ENCODE measurements around the gene NR2C2. TPM values are rescaled to one million over a fixed set of nuclear protein-coding genes. Genes with fewer than 3 reads are reported as not detected.

The NR2C2 gene
- total RNA-seq, 2 experiments from 2014 or later: 60.6 to 61.3 TPM

GRCh38 chr3:15083252-15083651 lies 135.9 kb downstream of the NR2C2 start:
- H3K36me3 Mint-ChIP-seq (ENCODE audit: low read depth): peaks cover 32% of the 10 kb centered on the region
- no peaks in the 10 kb centered on the region for H3K4me1 Mint-ChIP-seq (ENCODE audit: low read depth)
- no peak overlapping the region for H3K4me3 Mint-ChIP-seq
- intact Hi-C loops (cut with micrococcal nuclease): no loop called here
- no peaks in the 10 kb centered on the region for H3K9me3 Mint-ChIP-seq
- CTCF ChIA-PET: interaction anchor here (0.5 to 1.4 kb wide), 2 partner anchors 11 to 25 kb away, joined by 4 to 5 read pairs; no protein-coding TSS in a partner anchor
- DNase-seq: no peak
- H3K27me3 Mint-ChIP-seq (ENCODE audit: low read depth): no peaks in the 10 kb centered on the region
- no peak overlapping the region for H3K27ac Mint-ChIP-seq

- H3K27me3 Mint-ChIP-seq (ENCODE audit: low read depth): no peaks in the 10 kb centered on the region
- intact Hi-C loops (cut with micrococcal nuclease): no loop called here
- peaks cover 31% of the 10 kb centered on the region for H3K36me3 Mint-ChIP-seq (ENCODE audit: low read depth)
- H3K9me3 Mint-ChIP-seq: no peaks in the 10 kb centered on the region
- no peaks in the 10 kb centered on the region for H3K4me1 Mint-ChIP-seq (ENCODE audit: low read depth)
- CTCF ChIA-PET: no interaction called here
- no peak overlapping the region for H3K27ac Mint-ChIP-seq
- H3K4me3 Mint-ChIP-seq: no peak overlapping the region
- DNase-seq: no peak
Observed at GRCh38 chr3:15086263-15086662, 138.9 kb downstream of the NR2C2 start.

GRCh38 chr3:15086699-15087098 lies 139.3 kb downstream of the NR2C2 start:
- H3K9me3 Mint-ChIP-seq: no peaks in the 10 kb centered on the region
- DNase-seq: no peak
- no peaks in the 10 kb centered on the region for H3K4me1 Mint-ChIP-seq (ENCODE audit: low read depth)
- H3K4me3 Mint-ChIP-seq: no peak overlapping the region
- intact Hi-C loops (cut with micrococcal nuclease): no loop called here
- CTCF ChIA-PET: no interaction called here
- H3K27ac Mint-ChIP-seq: no peak overlapping the region
- no peaks in the 10 kb centered on the region for H3K27me3 Mint-ChIP-seq (ENCODE audit: low read depth)
- peaks cover 29% of the 10 kb centered on the region for H3K36me3 Mint-ChIP-seq (ENCODE audit: low read depth)

- no peaks in the 10 kb centered on the region for H3K27me3 Mint-ChIP-seq (ENCODE audit: low read depth)
- H3K9me3 Mint-ChIP-seq: no peaks in the 10 kb centered on the region
- no peak overlapping the region for H3K27ac Mint-ChIP-seq
- H3K4me3 Mint-ChIP-seq: no peak overlapping the region
- intact Hi-C loops (cut with micrococcal nuclease): no loop called here
- CTCF ChIA-PET: interaction anchor here (1.5 kb wide), 1 partner anchor 9 kb away, joined by 4 read pairs; no protein-coding TSS in a partner anchor
- H3K36me3 Mint-ChIP-seq (ENCODE audit: low read depth): peaks cover 22% of the 10 kb centered on the region
- H3K4me1 Mint-ChIP-seq (ENCODE audit: low read depth): no peaks in the 10 kb centered on the region
- DNase-seq: no peak
Observed at GRCh38 chr3:15089201-15089600, 141.8 kb downstream of the NR2C2 start.

GRCh38 chr3:15091575-15091974 lies 144.2 kb downstream of the NR2C2 start:
- no peak overlapping the region for H3K27ac Mint-ChIP-seq
- H3K9me3 Mint-ChIP-seq: no peaks in the 10 kb centered on the region
- H3K36me3 Mint-ChIP-seq (ENCODE audit: low read depth): peaks cover 26% of the 10 kb centered on the region
- no peaks in the 10 kb centered on the region for H3K4me1 Mint-ChIP-seq (ENCODE audit: low read depth)
- intact Hi-C loops (cut with micrococcal nuclease): no loop called here
- no peak for DNase-seq
- CTCF ChIA-PET: interaction anchor here (0.6 to 2.2 kb wide), 3 partner anchors 17 to 173 kb away, joined by 3 to 6 read pairs (median 3); no protein-coding TSS in a partner anchor
- H3K4me3 Mint-ChIP-seq: no peak overlapping the region
- H3K27me3 Mint-ChIP-seq (ENCODE audit: low read depth): no peaks in the 10 kb centered on the region

GRCh38 chr3:15092686-15093085 lies 145.3 kb downstream of the NR2C2 start:
- no peak overlapping the region for H3K27ac Mint-ChIP-seq

GRCh38 chr3:15094187-15094875 lies 146.9 kb downstream of the NR2C2 start:
- Mint-ChIP-seq H3K36me3 (ENCODE audit: low read depth) (peaks cover 26% of the 10 kb centered on the region), H3K27ac (no peak overlapping the region), H3K4me3 (no peak overlapping the region), H3K9me3 (no peaks in the 10 kb centered on the region), H3K27me3 (ENCODE audit: low read depth) (no peaks in the 10 kb centered on the region), H3K4me1 (ENCODE audit: low read depth) (peaks cover 10% of the 10 kb centered on the region)
- DNase-seq: no peak
- intact Hi-C loops (cut with micrococcal nuclease): no loop called here
- CTCF ChIA-PET: interaction anchor here (0.7 to 1.5 kb wide), 2 partner anchors 12 to 111 kb away, joined by 3 to 4 read pairs; no protein-coding TSS in a partner anchor

More at GRCh38 chr3:15092686-15093085, 145.3 kb downstream of the NR2C2 start:
- CTCF ChIA-PET: interaction anchor here (0.7 to 2.2 kb wide), 3 partner anchors 16 to 168 kb away, joined by 3 to 6 read pairs (median 3); no protein-coding TSS in a partner anchor
- no peaks in the 10 kb centered on the region for H3K9me3 Mint-ChIP-seq
- no peak overlapping the region for H3K4me3 Mint-ChIP-seq
- H3K36me3 Mint-ChIP-seq (ENCODE audit: low read depth): peaks cover 21% of the 10 kb centered on the region
- H3K27me3 Mint-ChIP-seq (ENCODE audit: low read depth): no peaks in the 10 kb centered on the region
- intact Hi-C loops (cut with micrococcal nuclease): no loop called here
- peaks cover 3% of the 10 kb centered on the region for H3K4me1 Mint-ChIP-seq (ENCODE audit: low read depth)
- no peak for DNase-seq

- DNase-seq: no peak
- intact Hi-C loops (cut with micrococcal nuclease): loop anchor here (5.0 kb wide), 1 partner anchor 44 kb away; no protein-coding TSS in a partner anchor
- no peaks in the 10 kb centered on the region for H3K27me3 Mint-ChIP-seq (ENCODE audit: low read depth)
- H3K27ac Mint-ChIP-seq: no peak overlapping the region
- peaks cover 16% of the 10 kb centered on the region for H3K36me3 Mint-ChIP-seq (ENCODE audit: low read depth)
- no peaks in the 10 kb centered on the region for H3K9me3 Mint-ChIP-seq
- CTCF ChIA-PET: interaction anchor here (1.4 kb wide), 1 partner anchor 14 kb away, joined by 4 read pairs; no protein-coding TSS in a partner anchor
- H3K4me3 Mint-ChIP-seq: no peak overlapping the region
- H3K4me1 Mint-ChIP-seq (ENCODE audit: low read depth): peaks cover 10% of the 10 kb centered on the region
Observed at GRCh38 chr3:15096046-15096445, 148.7 kb downstream of the NR2C2 start.

- H3K4me1 Mint-ChIP-seq (ENCODE audit: low read depth): peaks cover 10% of the 10 kb centered on the region
- DNase-seq: peak; percentile 32
- intact Hi-C loops (cut with micrococcal nuclease): loop anchor here (5.0 kb wide), 1 partner anchor 46 kb away; no protein-coding TSS in a partner anchor
- peak overlapping the region; percentile 7 for H3K27ac Mint-ChIP-seq
- H3K4me3 Mint-ChIP-seq: peak overlapping the region; percentile 90
- no peaks in the 10 kb centered on the region for H3K9me3 Mint-ChIP-seq
- H3K36me3 Mint-ChIP-seq (ENCODE audit: low read depth): peaks cover 16% of the 10 kb centered on the region
- H3K27me3 Mint-ChIP-seq (ENCODE audit: low read depth): no peaks in the 10 kb centered on the region
- CTCF ChIA-PET: interaction anchor here (1.0 kb wide), 1 partner anchor 10 kb away, joined by 4 read pairs; no protein-coding TSS in a partner anchor
Observed at GRCh38 chr3:15097891-15098290, 150.5 kb downstream of the NR2C2 start.

Other genes starting within 250 kb of the NR2C2 start
- not detected for gene FGD5, start 128.6 kb upstream of the NR2C2 start, total RNA-seq
- 10 to 100 TPM; 55.0 to 57.5 TPM for gene MRPS25, start 117.7 kb downstream of the NR2C2 start, total RNA-seq
- 10 to 100 TPM; 15.3 to 15.8 TPM for gene RBSN, start 151.6 kb downstream of the NR2C2 start, total RNA-seq